Osteoblast (primary cell): ENCODE data around the gene HEYL. TPM values are rescaled to one million over a fixed set of nuclear protein-coding genes. Genes with fewer than 3 reads are reported as not detected.

ENCODE experiments used
- DNase-seq: peaks from one replicate; pipeline ENCODE4 v3.0.0; 2011; ENCODE audit warnings: low spot score, mixed read lengths; ENCODE audit not compliant: insufficient read length; ENCODE audit errors: missing footprints
- H2AFZ ChIP-seq: 2 replicates; pipeline ENCODE4 v1.6.0; 2011; ENCODE audit warnings: mild to moderate bottlenecking, low read length
- H3K27ac ChIP-seq: 2 replicates; pipeline ENCODE4 v1.5.1; 2011; ENCODE audit warnings: mild to moderate bottlenecking, low read depth, low read length, moderate library complexity
- H3K27me3 ChIP-seq: 2 replicates; pipeline ENCODE4 v1.6.0; 2012; ENCODE audit warnings: mild to moderate bottlenecking, control low read depth, inconsistent platforms, low read length, moderate library complexity; ENCODE audit not compliant: insufficient read depth
- H3K36me3 ChIP-seq: 2 replicates; pipeline ENCODE4 v1.5.1; 2011; ENCODE audit warnings: mild to moderate bottlenecking, low read length, control low read depth, moderate library complexity; ENCODE audit not compliant: insufficient read depth
- H3K4me1 ChIP-seq: 2 replicates; pipeline ENCODE4 v1.5.1; 2011; ENCODE audit warnings: mild to moderate bottlenecking, low read length, control low read depth, moderate library complexity; ENCODE audit not compliant: insufficient read depth
- H3K4me2 ChIP-seq: 2 replicates; pipeline ENCODE4 v1.6.0; 2011; ENCODE audit warnings: mild to moderate bottlenecking, low read length; ENCODE audit not compliant: insufficient read depth
- H3K4me3 ChIP-seq: fragments of 200-600 bp; sonication (generic); 3 replicates; pipeline ENCODE4 v1.5.1; 2012; ENCODE audit warnings: mild to moderate bottlenecking, low read length, inconsistent platforms; ENCODE audit not compliant: insufficient read depth
- H3K79me2 ChIP-seq: 2 replicates; pipeline ENCODE4 v1.6.0; 2012; ENCODE audit warnings: mild to moderate bottlenecking, low read length, control low read depth, inconsistent platforms; ENCODE audit not compliant: insufficient read depth
- H3K9me3 ChIP-seq: 2 replicates; pipeline ENCODE4 v1.5.1; 2011; ENCODE audit warnings: low read depth, low read length, control low read depth
- H4K20me1 ChIP-seq: 2 replicates; pipeline ENCODE4 v1.6.0; 2012; ENCODE audit warnings: mild to moderate bottlenecking, low read length, control low read depth; ENCODE audit not compliant: insufficient read depth
- total RNA-seq: library from RNA; depleted of rRNA; stranded (reverse); fragments of >200 nt; gene quantifications from 2 replicates; pipeline ENCODE4 v1.2.3, GENCODE V29; 2012
- TF ChIP-seq, protein P1 (sequence below): IDR thresholded peaks from 2 replicates; pipeline ENCODE4 v1.5.1; 2011; ENCODE audit warnings: mild to moderate bottlenecking, low read depth, low read length, moderate library complexity; ENCODE audit errors: extremely low read depth

HEYL gene
- total RNA-seq, 1 donor = under 0.01 TPM

GRCh38 chr1:39657402-39657801 lies 18.0 kb upstream of the HEYL start:
- peak overlapping the region; percentile 29 for H3K4me2 ChIP-seq
- H4K20me1 ChIP-seq = no peaks in the 10 kb centered on the region
- no peaks in the 10 kb centered on the region for H3K36me3 ChIP-seq
- H3K27ac ChIP-seq = no peak overlapping the region
- no peaks in the 10 kb centered on the region for H3K9me3 ChIP-seq
- no peak overlapping the region for H2AFZ ChIP-seq
- no peaks in the 10 kb centered on the region for H3K79me2 ChIP-seq
- H3K4me1 ChIP-seq = peaks cover 22% of the 10 kb centered on the region
- peaks cover 14% of the 10 kb centered on the region for H3K27me3 ChIP-seq
- TF ChIP-seq, protein P1, sequence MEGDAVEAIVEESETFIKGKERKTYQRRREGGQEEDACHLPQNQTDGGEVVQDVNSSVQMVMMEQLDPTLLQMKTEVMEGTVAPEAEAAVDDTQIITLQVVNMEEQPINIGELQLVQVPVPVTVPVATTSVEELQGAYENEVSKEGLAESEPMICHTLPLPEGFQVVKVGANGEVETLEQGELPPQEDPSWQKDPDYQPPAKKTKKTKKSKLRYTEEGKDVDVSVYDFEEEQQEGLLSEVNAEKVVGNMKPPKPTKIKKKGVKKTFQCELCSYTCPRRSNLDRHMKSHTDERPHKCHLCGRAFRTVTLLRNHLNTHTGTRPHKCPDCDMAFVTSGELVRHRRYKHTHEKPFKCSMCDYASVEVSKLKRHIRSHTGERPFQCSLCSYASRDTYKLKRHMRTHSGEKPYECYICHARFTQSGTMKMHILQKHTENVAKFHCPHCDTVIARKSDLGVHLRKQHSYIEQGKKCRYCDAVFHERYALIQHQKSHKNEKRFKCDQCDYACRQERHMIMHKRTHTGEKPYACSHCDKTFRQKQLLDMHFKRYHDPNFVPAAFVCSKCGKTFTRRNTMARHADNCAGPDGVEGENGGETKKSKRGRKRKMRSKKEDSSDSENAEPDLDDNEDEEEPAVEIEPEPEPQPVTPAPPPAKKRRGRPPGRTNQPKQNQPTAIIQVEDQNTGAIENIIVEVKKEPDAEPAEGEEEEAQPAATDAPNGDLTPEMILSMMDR = no peak
- peak; percentile 92 for DNase-seq
- H3K4me3 ChIP-seq = no peak overlapping the region

GRCh38 chr1:39656391-39656790 lies 16.9 kb upstream of the HEYL start:
- no peak overlapping the region for H3K4me2 ChIP-seq
- TF ChIP-seq, protein P1 = no peak
- no peak overlapping the region for H3K27ac ChIP-seq
- no peaks in the 10 kb centered on the region for H3K79me2 ChIP-seq
- H4K20me1 ChIP-seq = no peaks in the 10 kb centered on the region
- no peaks in the 10 kb centered on the region for H3K36me3 ChIP-seq
- H3K4me3 ChIP-seq = no peak overlapping the region
- no peak for DNase-seq
- peaks cover 27% of the 10 kb centered on the region for H3K4me1 ChIP-seq
- no peaks in the 10 kb centered on the region for H3K9me3 ChIP-seq
- H3K27me3 ChIP-seq = peaks cover 8% of the 10 kb centered on the region
- no peak overlapping the region for H2AFZ ChIP-seq

- Histone ChIP-seq H2AFZ (no peak overlapping the region), H3K27ac (no peak overlapping the region), H3K4me2 (no peak overlapping the region), H3K27me3 (peaks cover 8% of the 10 kb centered on the region), H4K20me1 (no peaks in the 10 kb centered on the region), H3K79me2 (no peaks in the 10 kb centered on the region), H3K9me3 (no peaks in the 10 kb centered on the region), H3K4me1 (peaks cover 27% of the 10 kb centered on the region), H3K36me3 (no peaks in the 10 kb centered on the region), H3K4me3 (no peak overlapping the region)
- no peak for DNase-seq
- TF ChIP-seq, protein P1 = no peak
These were observed 16.3 kb upstream of the HEYL start for GRCh38 chr1:39655578-39656268.

DNA sequence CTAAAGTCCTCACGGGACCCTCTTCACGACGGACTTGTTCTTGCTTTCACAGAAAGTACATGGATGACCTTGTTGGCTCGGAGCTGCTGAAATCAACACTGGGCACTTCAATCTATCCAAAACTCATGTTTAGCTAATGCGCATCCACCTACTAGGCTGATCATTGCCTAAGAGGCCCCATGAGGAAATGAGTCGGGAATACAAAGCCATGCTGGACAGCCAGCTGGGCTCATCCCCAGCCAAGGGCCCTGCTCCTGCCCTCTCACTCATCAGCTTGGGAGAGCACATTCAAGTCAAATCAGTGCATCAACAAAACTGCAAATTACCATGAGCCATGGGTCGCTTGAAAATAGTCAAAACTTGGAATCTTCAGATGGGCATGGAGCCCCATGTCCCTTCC lies 14.8 kb upstream of the HEYL start:
- no peaks in the 10 kb centered on the region for H4K20me1 ChIP-seq
- no peak overlapping the region for H3K4me3 ChIP-seq
- H3K9me3 ChIP-seq = no peaks in the 10 kb centered on the region
- H3K27me3 ChIP-seq = peaks cover 5% of the 10 kb centered on the region
- H2AFZ ChIP-seq = no peak overlapping the region
- H3K4me2 ChIP-seq = no peak overlapping the region
- DNase-seq = no peak
- H3K27ac ChIP-seq = no peak overlapping the region
- peaks cover 27% of the 10 kb centered on the region for H3K4me1 ChIP-seq
- TF ChIP-seq, protein P1 = no peak
- H3K79me2 ChIP-seq = no peaks in the 10 kb centered on the region
- H3K36me3 ChIP-seq = no peaks in the 10 kb centered on the region
